GM12892 (cell line): ENCODE measurements around the gene TFEB.

Experiments
- DNase-seq: peaks from one replicate; pipeline ENCODE4 v3.0.0; 2011; ENCODE audit not compliant: insufficient read length
- FAIRE-seq: peaks from 2 replicates; lab custom pipeline; 2011; peaks lifted over from hg19 to GRCh38; lab: Jason Lieb, UNC
- POLR2A ChIP-seq: IDR thresholded peaks from 2 replicates; pipeline ENCODE4 v1.6.1; 2011; ENCODE audit warnings: low read depth, low read length, control low read depth
- POLR2AphosphoS5 ChIP-seq: IDR thresholded peaks from 2 replicates; pipeline ENCODE4 v1.6.1; 2011; ENCODE audit warnings: low read depth, low read length, control low read depth
- TAF1 ChIP-seq: IDR thresholded peaks from 2 replicates; pipeline ENCODE4 v1.6.1; 2011; ENCODE audit warnings: low read depth, mild to moderate bottlenecking, control low read depth, low read length, borderline replicate concordance

Gene TFEB

DNA sequence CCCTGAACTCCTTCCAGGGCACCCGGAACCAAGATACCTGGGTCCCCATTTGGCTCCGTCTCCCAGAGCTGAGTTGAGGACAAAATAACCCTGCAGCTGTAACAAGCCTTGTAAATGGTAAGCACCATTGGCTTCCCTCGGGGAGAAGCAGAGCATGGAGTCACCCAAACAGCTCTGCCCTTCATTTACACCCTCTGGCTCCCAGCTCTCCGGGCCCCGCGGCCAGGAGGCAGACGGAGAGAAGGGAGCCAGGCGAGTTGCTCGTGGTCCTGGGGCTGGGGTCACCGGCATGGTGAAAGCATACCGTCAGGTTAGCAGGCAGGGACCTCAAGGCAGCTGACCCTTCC lies 2.1 kb downstream of the TFEB start:
- no peak for FAIRE-seq
- DNase-seq: no peak
- TF ChIP-seq TAF1: no peak
- no peak; the same call in none of the 2 replicates for TF ChIP-seq POLR2AphosphoS5
- no peak for TF ChIP-seq POLR2A

DNA sequence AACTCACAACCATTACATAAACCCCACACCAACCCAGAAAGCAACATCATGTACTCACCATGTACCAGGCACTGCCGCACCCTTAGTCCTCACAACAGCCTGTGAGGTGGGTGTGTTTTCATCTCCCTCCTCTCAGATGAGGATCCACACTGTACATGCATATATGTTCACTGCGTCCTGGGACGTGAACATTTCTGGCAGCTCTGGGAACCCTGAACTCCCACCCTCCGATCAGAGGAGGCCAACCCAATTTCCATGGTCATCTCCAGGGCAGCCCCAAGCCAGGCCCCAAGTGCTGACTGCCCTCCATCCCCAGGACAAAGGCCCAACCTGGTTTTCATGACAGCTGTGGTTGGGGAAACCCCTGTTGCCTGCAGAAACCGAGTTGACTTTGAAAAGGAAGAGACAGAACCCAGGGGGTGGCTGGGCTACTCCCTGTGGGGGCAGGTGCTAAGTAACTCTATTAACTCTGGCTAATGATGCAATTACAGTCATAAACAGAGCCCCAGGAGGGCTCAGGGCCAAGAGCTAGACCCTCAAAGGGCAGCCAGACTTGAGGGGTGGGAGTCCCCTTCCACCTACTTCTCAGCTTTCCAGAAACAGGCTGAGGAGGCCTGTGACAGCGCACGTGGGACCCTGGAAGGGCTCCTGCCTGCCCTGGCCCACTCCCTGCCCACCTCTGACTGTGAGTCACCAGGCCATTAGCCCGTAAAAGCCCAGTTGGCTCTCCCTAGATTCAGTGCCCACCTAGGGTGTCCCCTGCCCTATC lies 2.6 kb downstream of the TFEB start:
- DNase-seq (peak; percentile 76), FAIRE-seq (peak; percentile 88)

DNA sequence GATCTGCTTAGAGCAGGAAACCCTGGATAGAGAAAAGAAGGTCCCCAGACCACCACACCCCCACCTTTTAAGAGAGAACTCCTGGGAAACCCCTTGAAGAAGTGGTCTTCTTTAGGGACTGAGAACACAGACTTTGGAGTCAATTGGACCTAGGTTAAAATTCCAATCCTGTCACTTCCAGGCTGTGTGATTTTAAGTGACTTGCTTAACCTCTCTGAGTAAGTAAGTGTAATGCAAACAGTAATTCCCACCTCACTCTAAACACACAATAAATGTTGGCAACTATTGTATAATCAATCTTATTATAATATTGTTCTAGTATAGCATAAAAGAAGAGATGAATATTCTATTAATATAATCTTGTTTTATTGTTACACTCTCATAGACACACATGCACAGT lies 3.3 kb downstream of the TFEB start:
- TF ChIP-seq POLR2AphosphoS5: no peak
- TF ChIP-seq TAF1: no peak
- no peak for TF ChIP-seq POLR2A
- FAIRE-seq: no peak
- DNase-seq: no peak

More for the DNA sequence above, 2.6 kb downstream of the TFEB start:
- TF ChIP-seq TAF1 (peak; percentile 57; the same call in 1 of the 2 replicates), POLR2AphosphoS5 (peak; percentile 54; the same call in 1 of the 2 replicates), POLR2A (peak; percentile 65)

DNA sequence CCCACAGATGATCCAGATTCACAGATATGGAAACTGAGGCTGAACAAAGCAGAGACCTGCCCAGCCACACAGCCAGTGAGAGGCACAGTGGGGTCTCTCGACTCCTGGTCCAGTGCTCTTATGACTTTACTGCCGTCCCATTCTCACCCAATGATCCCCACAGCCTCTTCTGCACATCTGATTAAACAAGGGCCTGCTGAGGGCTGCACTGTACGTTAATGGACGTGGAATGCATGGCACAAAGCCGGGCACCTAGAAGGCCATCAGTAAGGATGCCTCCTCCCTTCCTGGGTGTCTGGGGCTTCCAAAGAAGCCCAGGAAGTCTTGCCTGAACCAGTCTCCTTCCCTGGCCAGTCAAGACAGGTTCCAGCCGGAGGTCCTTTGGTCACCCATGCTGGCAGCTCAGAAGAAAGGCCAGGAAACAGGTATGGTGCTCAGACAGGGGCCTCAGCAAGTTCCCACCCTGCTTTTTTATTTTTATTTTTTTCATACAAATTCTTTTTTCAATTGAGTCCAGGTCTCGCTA lies 3.8 kb downstream of the TFEB start:
- TF ChIP-seq POLR2AphosphoS5 (no peak), POLR2A (no peak), TAF1 (no peak)
- DNase-seq (no peak), FAIRE-seq (peak; percentile 48)

DNA sequence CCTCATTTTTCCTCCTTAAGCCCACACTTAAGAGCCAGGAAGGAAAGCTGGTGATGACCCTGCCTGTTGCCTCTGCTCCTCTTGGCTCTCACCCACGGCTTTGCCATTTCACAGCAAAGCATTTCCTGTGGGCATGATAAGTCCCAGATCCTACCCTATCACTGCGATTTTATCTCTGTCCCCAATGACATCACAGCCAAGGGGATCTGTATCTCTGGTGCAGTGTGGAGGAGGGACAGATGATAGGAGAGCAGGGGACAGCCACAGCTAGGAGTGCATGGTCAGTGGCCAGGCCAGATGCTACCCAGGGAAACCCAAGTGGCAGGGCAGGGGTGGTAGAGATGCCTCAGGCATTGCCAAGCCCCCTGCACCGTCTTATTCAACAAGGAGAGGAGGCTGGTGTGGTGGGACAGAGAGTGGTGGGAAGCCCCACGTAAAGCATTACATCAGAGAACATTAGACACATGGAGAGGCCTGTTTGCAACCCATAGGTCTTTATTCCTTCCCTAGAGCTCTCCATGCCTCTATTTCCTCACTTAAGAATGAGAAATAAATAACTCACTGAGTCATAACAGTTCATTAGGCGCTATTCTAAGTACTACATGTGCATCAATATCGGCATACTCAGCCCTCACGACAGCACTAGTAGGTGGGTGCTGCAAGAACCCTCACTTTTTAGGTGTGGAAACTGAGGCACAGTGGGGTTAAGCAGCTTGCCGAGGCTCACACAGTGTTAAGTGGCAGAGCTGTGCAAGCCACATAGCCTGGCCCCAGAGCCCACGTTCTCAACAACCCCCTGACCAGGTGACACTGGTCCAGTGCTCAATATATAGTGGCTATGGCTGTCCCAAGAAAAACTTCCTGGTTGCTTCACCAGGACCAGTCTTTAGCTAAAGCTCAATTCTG lies 4.6 kb downstream of the TFEB start:
- no peak; the same call in 1 of the 2 replicates for TF ChIP-seq POLR2A
- DNase-seq: no peak
- FAIRE-seq: peak; percentile 79

DNA sequence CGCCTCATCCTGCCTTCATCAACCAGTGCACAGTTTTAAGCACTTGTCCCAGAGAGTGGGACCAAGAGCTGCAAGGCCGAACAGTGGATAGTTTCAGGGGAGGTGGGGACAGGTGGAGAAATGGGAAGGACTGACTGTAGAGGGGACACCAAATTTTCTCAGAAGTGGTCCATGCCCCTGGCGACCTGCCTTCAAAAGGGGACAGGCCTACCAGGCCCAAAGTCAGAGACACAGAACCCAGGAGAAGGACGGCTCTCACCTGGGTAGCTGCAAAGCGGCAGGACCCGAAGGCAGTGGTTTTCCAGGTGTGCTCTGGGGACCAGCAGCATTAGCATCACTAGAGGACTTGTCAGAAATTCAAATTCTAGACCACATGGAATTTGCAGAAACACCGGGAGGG lies 5.8 kb downstream of the TFEB start:
- no peak for FAIRE-seq
- no peak for DNase-seq
- TF ChIP-seq TAF1 (no peak), POLR2A (no peak), POLR2AphosphoS5 (no peak)

DNA sequence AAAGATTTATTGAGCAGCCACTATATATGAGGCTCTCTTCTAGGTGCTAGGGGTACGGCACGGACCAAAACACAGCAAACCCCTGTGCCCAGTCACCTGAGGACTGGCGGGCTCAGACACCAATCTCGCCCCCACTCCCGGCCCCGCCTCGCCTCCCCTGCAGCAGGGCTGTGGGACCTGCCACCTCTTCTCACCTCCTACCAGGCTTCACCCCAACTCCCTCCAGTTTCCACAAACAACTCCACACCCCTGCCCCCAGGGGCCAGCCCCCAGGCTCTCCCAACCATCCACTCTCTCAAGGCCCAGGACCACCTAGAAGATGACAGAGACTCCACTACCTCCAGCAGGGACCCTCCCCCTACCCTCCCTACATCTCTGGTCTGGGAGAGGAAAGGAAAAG lies 6.5 kb downstream of the TFEB start:
- no peak for TF ChIP-seq POLR2AphosphoS5
- TF ChIP-seq POLR2A: no peak
- TF ChIP-seq TAF1: no peak
- FAIRE-seq: no peak
- no peak for DNase-seq

DNA sequence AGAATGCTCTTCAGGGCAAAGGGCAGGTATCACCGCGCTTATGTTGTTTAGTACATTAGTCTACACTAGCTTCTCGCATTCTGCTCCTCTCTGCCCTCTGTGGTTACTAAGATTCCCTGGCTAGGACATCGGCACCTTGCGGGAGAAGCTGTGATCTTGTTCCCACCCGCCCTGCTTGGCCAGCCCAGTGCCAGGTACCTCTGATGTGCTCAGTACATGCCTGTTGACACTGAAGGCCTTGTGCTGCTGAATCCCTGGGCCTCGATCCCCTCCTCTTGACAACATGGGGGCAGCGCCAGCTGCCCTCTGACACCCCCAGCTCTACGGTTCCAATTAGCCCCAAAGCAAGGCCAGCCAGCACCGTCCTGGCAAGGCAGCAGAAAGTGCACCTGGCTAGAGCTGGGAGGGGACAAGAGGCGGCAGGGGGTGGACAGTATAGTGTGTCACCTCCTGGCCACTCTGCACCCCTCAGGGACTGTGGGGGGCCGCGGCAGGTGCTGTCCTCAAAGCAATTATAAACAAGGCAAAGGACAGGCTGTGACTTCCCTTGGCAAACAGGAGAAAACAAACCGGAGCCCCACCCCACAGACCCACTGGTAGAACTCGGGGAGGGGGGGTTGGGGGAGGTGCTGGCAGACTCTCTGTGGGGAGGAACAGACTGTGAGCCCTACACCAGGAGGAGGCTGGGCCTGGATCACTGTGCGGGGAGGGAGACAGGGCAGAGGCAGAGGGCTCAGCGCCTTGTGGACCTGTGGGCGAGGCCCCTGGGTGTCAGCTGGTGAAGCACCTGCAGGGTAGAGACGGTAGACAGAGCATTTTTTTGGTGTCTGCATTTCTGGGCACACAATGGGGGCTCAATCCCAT lies 7.1 kb downstream of the TFEB start:
- FAIRE-seq: no peak
- TF ChIP-seq POLR2AphosphoS5 (no peak), POLR2A (0 out of 2 replicates have a peak, but pooled peaks have one; percentile 28)
- DNase-seq: no peak

DNA sequence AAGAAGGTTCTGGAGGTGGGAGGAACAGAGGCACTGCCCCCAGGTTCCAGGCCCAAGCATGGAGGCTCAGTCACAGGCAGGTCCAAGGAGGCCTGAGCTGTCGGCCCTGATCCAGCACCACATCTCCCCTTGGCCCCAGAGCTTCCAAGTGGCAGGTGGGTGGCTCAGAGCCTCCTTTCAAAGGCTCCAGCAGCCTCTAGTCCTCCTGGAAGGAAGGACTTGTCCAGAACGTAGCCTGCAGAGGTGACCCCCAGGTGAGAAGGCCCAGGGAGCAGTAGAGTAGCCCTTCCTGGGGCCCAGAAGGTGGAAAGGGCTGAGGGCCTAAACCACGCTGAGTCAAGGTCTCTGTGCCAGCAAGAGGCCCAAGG lies 7.7 kb downstream of the TFEB start:
- no peak for TF ChIP-seq POLR2A
- TF ChIP-seq TAF1: no peak
- no peak for TF ChIP-seq POLR2AphosphoS5
- no peak for FAIRE-seq
- DNase-seq: no peak

DNA sequence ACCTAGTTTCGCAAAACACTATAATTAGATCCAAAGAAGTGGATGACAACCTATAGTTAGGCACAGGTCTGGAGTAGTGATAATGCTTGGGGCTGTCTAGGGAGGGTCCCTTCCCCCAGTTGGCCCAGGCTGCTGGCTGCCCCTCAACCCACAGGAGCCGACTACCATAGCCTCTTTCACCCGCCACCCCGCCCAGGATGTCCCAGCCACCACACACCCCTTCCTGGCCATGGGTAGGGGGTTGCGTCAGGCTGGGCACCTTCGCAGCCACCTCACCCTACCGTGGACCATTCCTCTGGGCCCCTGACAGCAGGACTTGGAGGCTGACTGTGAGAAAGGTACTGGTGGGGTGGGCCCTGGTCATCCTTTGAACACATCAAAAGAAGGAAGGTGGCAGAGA lies 8.5 kb downstream of the TFEB start:
- FAIRE-seq (no peak), DNase-seq (no peak)
- TF ChIP-seq POLR2A: no peak

DNA sequence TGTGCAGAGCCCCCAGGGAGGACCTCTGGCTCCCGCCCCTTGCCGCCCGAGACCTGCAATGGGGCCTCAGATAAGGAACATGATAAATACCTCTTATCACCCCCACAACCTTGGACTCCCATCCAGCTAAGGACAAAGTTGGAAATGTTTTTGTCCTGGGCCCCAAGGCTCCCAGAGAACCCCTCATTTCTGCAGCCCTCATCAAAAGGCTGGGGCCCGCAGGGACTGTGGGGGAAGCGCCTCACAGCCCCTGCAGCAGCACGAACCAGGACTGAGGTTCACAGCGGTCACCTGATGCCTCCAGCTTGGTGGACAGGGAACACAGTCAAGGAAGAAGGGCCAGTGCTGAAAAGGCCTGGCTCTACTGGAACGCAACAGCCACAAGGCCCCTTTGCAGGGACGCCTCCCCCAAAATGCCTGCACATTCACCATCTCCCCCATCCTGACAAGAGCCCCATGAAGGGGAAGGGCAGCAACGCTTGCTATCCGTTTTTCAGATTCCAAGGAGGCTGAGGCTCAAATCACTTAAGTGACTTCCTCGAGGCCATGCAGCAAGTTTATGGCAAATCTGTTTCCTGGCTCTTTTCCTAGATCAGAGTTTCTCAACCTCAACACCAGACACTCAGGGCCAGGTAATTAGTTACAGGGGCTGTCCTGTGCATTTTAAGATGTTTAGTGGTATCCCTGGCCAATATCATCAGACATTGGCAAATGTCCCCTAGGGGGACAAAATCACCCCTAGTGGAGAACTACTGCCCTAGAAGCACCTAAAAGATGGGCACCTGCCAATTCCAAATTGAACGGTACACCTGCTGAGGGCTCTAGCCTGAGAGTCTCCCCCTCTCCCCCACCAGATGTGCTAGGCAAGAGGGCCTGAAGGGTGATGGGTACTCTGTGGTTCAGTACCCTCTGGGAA lies 10.6 kb downstream of the TFEB start:
- no peak for DNase-seq
- FAIRE-seq: peak; percentile 30
- no peak for TF ChIP-seq POLR2A

DNA sequence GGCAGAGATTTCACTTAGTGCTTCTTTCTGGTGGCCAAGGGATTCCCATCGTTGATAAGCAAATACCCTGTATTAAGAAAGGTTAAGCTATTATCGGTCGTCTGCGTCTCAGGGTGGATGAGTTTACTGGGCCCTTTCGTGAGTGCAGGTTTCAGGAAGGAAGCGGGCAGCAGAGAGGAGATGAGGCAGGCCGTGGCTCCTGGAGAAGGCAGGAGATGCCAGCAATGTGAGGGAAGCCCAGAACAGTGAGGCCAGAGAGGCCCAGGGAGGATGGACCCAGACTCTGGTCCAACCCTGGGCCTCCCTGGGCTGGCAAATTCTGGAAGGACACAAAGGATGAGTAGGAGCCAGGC lies 11.2 kb downstream of the TFEB start:
- TF ChIP-seq POLR2A (0 out of 2 replicates have a peak, but pooled peaks have one; percentile 5), POLR2AphosphoS5 (no peak), TAF1 (no peak)
- FAIRE-seq (peak; percentile 75), DNase-seq (no peak)
